Sigmoid colon (tissue), 4 donors: ENCODE results near the gene UQCRFS1.

Experiments
- POLR2A ChIP-seq, 2 donors: fragments of 450-650 bp; IDR thresholded peaks; one replicate each; pipeline ENCODE4 v1.6.1; 2016; ENCODE audit warnings: antibody characterized with exemption in 2 of 2, mild to moderate bottlenecking in 2 of 2, moderate library complexity in 2 of 2
- POLR2AphosphoS5 ChIP-seq, 4 donors: sonication (generic); formaldehyde crosslinking; IDR thresholded peaks; one replicate each; pipeline ENCODE4 v1.6.1; 2017; ENCODE audit warnings: antibody characterized with exemption in 4 of 4
- TF ChIP-seq, protein P1 (sequence below), 4 experiments: fragments of 450-650 bp in 3 of 4; fragments of 200-600 bp in 1 of 4; IDR thresholded peaks; one replicate each; pipeline ENCODE4 v1.5.1; 2016 to 2019; ENCODE audit warnings: antibody characterized with exemption in 4 of 4, mild to moderate bottlenecking in 3 of 4, moderate library complexity in 2 of 4

DNA sequence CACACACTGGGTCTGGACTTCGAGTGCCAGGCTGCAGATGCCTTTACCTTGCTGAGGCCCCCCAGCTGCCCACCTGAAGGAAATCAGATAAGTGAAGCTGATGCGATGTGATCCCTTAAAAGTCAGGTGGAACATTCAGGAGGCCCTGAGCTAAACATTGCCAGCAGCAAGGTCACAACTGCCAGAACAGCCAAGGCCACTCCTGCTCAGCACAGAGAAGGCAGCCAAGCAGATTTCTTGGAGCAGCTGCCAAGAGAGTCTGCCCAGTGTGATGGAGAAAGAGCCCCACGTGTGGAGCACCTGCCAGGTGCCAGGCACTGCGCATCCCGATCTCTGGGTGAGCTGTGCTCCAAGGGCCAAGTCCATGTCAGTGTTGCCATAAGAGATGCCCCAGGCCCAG, 20.6 kb upstream of the UQCRFS1 start:
- TF ChIP-seq POLR2A (IDR thresholded peaks at IDR 0.05), result no peak
- TF ChIP-seq, protein P1, sequence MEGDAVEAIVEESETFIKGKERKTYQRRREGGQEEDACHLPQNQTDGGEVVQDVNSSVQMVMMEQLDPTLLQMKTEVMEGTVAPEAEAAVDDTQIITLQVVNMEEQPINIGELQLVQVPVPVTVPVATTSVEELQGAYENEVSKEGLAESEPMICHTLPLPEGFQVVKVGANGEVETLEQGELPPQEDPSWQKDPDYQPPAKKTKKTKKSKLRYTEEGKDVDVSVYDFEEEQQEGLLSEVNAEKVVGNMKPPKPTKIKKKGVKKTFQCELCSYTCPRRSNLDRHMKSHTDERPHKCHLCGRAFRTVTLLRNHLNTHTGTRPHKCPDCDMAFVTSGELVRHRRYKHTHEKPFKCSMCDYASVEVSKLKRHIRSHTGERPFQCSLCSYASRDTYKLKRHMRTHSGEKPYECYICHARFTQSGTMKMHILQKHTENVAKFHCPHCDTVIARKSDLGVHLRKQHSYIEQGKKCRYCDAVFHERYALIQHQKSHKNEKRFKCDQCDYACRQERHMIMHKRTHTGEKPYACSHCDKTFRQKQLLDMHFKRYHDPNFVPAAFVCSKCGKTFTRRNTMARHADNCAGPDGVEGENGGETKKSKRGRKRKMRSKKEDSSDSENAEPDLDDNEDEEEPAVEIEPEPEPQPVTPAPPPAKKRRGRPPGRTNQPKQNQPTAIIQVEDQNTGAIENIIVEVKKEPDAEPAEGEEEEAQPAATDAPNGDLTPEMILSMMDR (IDR thresholded peaks at IDR 0.05), result no peak
- TF ChIP-seq POLR2AphosphoS5 (IDR thresholded peaks at IDR 0.05), result no peak
